H9 (cell line): Measurements from ENCODE around the gene FKRP. TPM values are rescaled to one million over a fixed set of nuclear protein-coding genes. Genes with fewer than 3 reads are reported as not detected.
A peak's percentile ranks its signal among the peaks of the same experiment; 100 is the strongest.

Experiments
- DNase-seq: peaks from one replicate; pipeline ENCODE4 v3.0.0-alpha.2; 2017
- H2AFZ ChIP-seq: one replicate; pipeline ENCODE4 v1.6.1; 2013; ENCODE audit warnings: mild to moderate bottlenecking, low read length, control low read depth, moderate library complexity
- H2AK5ac ChIP-seq: 2 replicates; pipeline ENCODE4 v1.6.1; 2013; ENCODE audit warnings: low read length, control low read depth, mixed read lengths; ENCODE audit not compliant: insufficient read length
- H2BK120ac ChIP-seq: one replicate; pipeline ENCODE4 v1.6.1; 2013; ENCODE audit warnings: low read depth, mild to moderate bottlenecking, low read length, control low read depth, inconsistent platforms; ENCODE audit not compliant: poor library complexity, severe bottlenecking
- H2BK12ac ChIP-seq: 2 replicates; pipeline ENCODE4 v1.6.1; 2013; ENCODE audit warnings: low read length, control low read depth, mixed read lengths, low read depth; ENCODE audit not compliant: insufficient read length
- H2BK15ac ChIP-seq: 2 replicates; pipeline ENCODE4 v1.6.1; 2013; ENCODE audit warnings: low read depth, low read length, control low read depth
- H2BK20ac ChIP-seq: one replicate; pipeline ENCODE4 v1.6.1; 2013; ENCODE audit warnings: low read depth, mild to moderate bottlenecking, low read length, control low read depth, inconsistent platforms; ENCODE audit not compliant: poor library complexity, severe bottlenecking
- H2BK5ac ChIP-seq: 2 replicates; pipeline ENCODE4 v1.6.1; 2013; ENCODE audit warnings: low read length, control low read depth, mixed read lengths; ENCODE audit not compliant: insufficient read length
- H3K14ac ChIP-seq: 2 replicates; pipeline ENCODE4 v1.6.1; 2013; ENCODE audit warnings: low read length, control low read depth; ENCODE audit not compliant: insufficient read depth
- H3K18ac ChIP-seq: 2 replicates; pipeline ENCODE4 v1.6.1; 2013; ENCODE audit warnings: low read depth, mild to moderate bottlenecking, mixed read lengths, low read length, control low read depth; ENCODE audit not compliant: insufficient read length
- H3K23ac ChIP-seq: 2 replicates; pipeline ENCODE4 v1.6.1; 2013; ENCODE audit warnings: low read length, control low read depth, mixed read lengths, low read depth; ENCODE audit not compliant: insufficient read length
- H3K23me2 ChIP-seq: 2 replicates; pipeline ENCODE4 v1.6.1; 2013; ENCODE audit warnings: low read depth, mild to moderate bottlenecking, mixed read lengths, low read length, control low read depth; ENCODE audit not compliant: insufficient read length, poor library complexity, severe bottlenecking
- H3K27ac ChIP-seq: 2 replicates; pipeline ENCODE4 v1.5.1; 2013; ENCODE audit warnings: low read length, control low read depth, mixed read lengths, low read depth; ENCODE audit not compliant: insufficient read length
- H3K27me3 ChIP-seq: 2 replicates; pipeline ENCODE4 v1.6.1; 2013; ENCODE audit warnings: low read length, control low read depth, inconsistent platforms; ENCODE audit not compliant: insufficient read depth
- H3K4ac ChIP-seq: 2 replicates; pipeline ENCODE4 v1.6.1; 2013; ENCODE audit warnings: low read depth, mild to moderate bottlenecking, control low read depth, inconsistent platforms, low read length, moderate library complexity
- H3K4me1 ChIP-seq: 2 replicates; pipeline ENCODE4 v1.6.1; 2013; ENCODE audit warnings: low read length, control low read depth, inconsistent platforms; ENCODE audit not compliant: insufficient read depth
- H3K4me2 ChIP-seq: 2 replicates; pipeline ENCODE4 v1.6.1; 2013; ENCODE audit warnings: low read length, control low read depth, mixed read lengths; ENCODE audit not compliant: insufficient read length, insufficient read depth
- H3K56ac ChIP-seq: 2 replicates; pipeline ENCODE4 v1.6.1; 2013; ENCODE audit warnings: low read depth, mild to moderate bottlenecking, mixed read lengths, low read length, control low read depth; ENCODE audit not compliant: insufficient read length
- H3K79me1 ChIP-seq: 2 replicates; pipeline ENCODE4 v1.6.1; 2013; ENCODE audit warnings: low read depth, mild to moderate bottlenecking, moderate library complexity, low read length, control low read depth, inconsistent platforms; ENCODE audit not compliant: insufficient read depth, poor library complexity, severe bottlenecking
- H3K79me2 ChIP-seq: 2 replicates; pipeline ENCODE4 v1.6.1; 2013; ENCODE audit warnings: low read length, control low read depth, inconsistent platforms; ENCODE audit not compliant: insufficient read depth
- H3K9ac ChIP-seq: 2 replicates; pipeline ENCODE4 v1.6.1; 2013; ENCODE audit warnings: low read length, control low read depth, mixed read lengths; ENCODE audit not compliant: insufficient read length; ENCODE audit errors: extremely low read depth
- H3K9me3 ChIP-seq: one replicate; pipeline ENCODE4 v1.6.1; 2013; ENCODE audit warnings: low read depth, low read length, inconsistent platforms; ENCODE audit not compliant: control insufficient read depth
- H3T11ph ChIP-seq: one replicate; pipeline ENCODE4 v1.6.1; 2013; ENCODE audit warnings: mild to moderate bottlenecking, low read length, control low read depth, inconsistent platforms
- H4K20me1 ChIP-seq: one replicate; pipeline ENCODE4 v1.6.1; 2013; ENCODE audit not compliant: control insufficient read depth, insufficient read length, insufficient read depth
- H4K5ac ChIP-seq: 2 replicates; pipeline ENCODE4 v1.6.1; 2013; ENCODE audit warnings: low read depth, mild to moderate bottlenecking, mixed read lengths, low read length, control low read depth; ENCODE audit not compliant: insufficient read length
- H4K8ac ChIP-seq: replicated peaks from 2 replicates; pipeline ENCODE4 v1.6.1; 2013; ENCODE audit warnings: low read length, control low read depth, mixed read lengths, low read depth; ENCODE audit not compliant: insufficient read length
- H4K91ac ChIP-seq: 2 replicates; pipeline ENCODE4 v1.6.1; 2013; ENCODE audit warnings: low read depth, mild to moderate bottlenecking, moderate library complexity, mixed read lengths, low read length, control low read depth; ENCODE audit not compliant: insufficient read length
- H3K27ac Mint-ChIP-seq, 3 experiments: 2 replicates in 2 of 3; 3 replicates in 1 of 3; pipeline ENCODE4 v1.8.0; 2020 to 2021; ENCODE audit warnings: mixed read lengths in 3 of 3, mild to moderate bottlenecking in 1 of 3, moderate library complexity in 1 of 3
- H3K27me3 Mint-ChIP-seq: 2 replicates; pipeline ENCODE4 v1.8.0; 2021; ENCODE audit warnings: low read depth, mild to moderate bottlenecking, moderate library complexity, mixed read lengths
- H3K36me3 Mint-ChIP-seq, 3 experiments: 2 replicates in 2 of 3; 3 replicates in 1 of 3; pipeline ENCODE4 v1.8.0; 2020 to 2021; ENCODE audit warnings: low read depth in 3 of 3, mixed read lengths in 3 of 3; ENCODE audit not compliant: insufficient read depth in 1 of 3
- H3K4me1 Mint-ChIP-seq, 2 experiments: 2 replicates each; pipeline ENCODE4 v1.8.0; 2020; ENCODE audit warnings: mixed read lengths in 2 of 2
- H3K4me3 Mint-ChIP-seq, 2 experiments: 2 replicates in 1 of 2; 3 replicates in 1 of 2; pipeline ENCODE4 v1.8.0; 2020 to 2021; ENCODE audit warnings: mild to moderate bottlenecking in 2 of 2, mixed read lengths in 2 of 2, moderate library complexity in 1 of 2
- H3K9me3 Mint-ChIP-seq, 2 experiments: 2 replicates in 1 of 2; 3 replicates in 1 of 2; pipeline ENCODE4 v1.8.0; 2020; ENCODE audit warnings: mild to moderate bottlenecking in 2 of 2, mixed read lengths in 2 of 2, moderate library complexity in 1 of 2
- CTCF ChIP-seq: fragments of 200-600 bp; sonication (generic); conservative IDR thresholded peaks from 3 replicates; pipeline ENCODE4 v1.8.0; 2021; ENCODE audit warnings: antibody characterized with exemption, mild to moderate bottlenecking
- WGBS: extraction: QIAGEN DNeasy Blood & Tissue Kit; methylation state at CpG from one replicate; pipeline ENCODE4 v1.1.7; 2013; ENCODE audit warnings: missing lambda C conversion rate, low lambda C conversion rate, mixed read lengths; ENCODE audit not compliant: insufficient read length; ENCODE audit errors: extremely low coverage; 5-methylcytosine and 5-hydroxymethylcytosine counted together
- total RNA-seq: library from RNA; stranded (reverse); gene quantifications from 2 replicates; pipeline ENCODE4 v1.2.1, GENCODE V29; 2021

FKRP gene
- total RNA-seq, 1 experiment from 2014 or later, result 42.2 TPM

GRCh38 chr19:46744005-46744691 lies 1.7 kb upstream of the FKRP start:
- peak overlapping the region; percentile 41 for H3K9ac ChIP-seq
- Mint-ChIP-seq H3K9me3 (no peaks in the 10 kb centered on the region), H3K27ac (peak overlapping the region in 1 of 3 experiments; percentile 18; a peak in 2 of 7 replicates), H3K4me1 (peaks cover 45 to 56% of the 10 kb centered on the region in 2 experiments), H3K36me3 (peaks cover 5 to 50% (median 34%) of the 10 kb centered on the region in 3 experiments; a peak in 6 of 7 replicates), H3K27me3 (no peaks in the 10 kb centered on the region; the same call in 1 of the 2 replicates), H3K4me3 (peak overlapping the region; percentile 97 to 99)
- H3K14ac ChIP-seq, result no peak overlapping the region
- WGBS, result no CpG with 5 or more reads among the region's 12 CpGs
- H2BK120ac ChIP-seq, result no peak overlapping the region
- peaks cover 12% of the 10 kb centered on the region for H3K23me2 ChIP-seq
- H3K79me2 ChIP-seq, result peaks cover 50% of the 10 kb centered on the region
- H2BK20ac ChIP-seq, result no peak overlapping the region
- peaks cover 3% of the 10 kb centered on the region for H3K79me1 ChIP-seq
- H3K27ac ChIP-seq, result no peak overlapping the region
- TF ChIP-seq CTCF, result no peak
- peaks cover 3% of the 10 kb centered on the region; the same call in 1 of the 2 replicates for H3K4me1 ChIP-seq
- H3K23ac ChIP-seq, result no peak overlapping the region
- no peak overlapping the region for H3K18ac ChIP-seq
- H4K20me1 ChIP-seq, result no peaks in the 10 kb centered on the region
- DNase-seq, result no peak
- no peak overlapping the region for H4K8ac ChIP-seq
- no peak overlapping the region for H2AFZ ChIP-seq
- no peak overlapping the region for H4K91ac ChIP-seq
- H2BK15ac ChIP-seq, result no peak overlapping the region
- H2BK12ac ChIP-seq, result no peak overlapping the region
- H3K4me2 ChIP-seq, result peak overlapping the region; percentile 62
- H3K4ac ChIP-seq, result no peak overlapping the region
- H2BK5ac ChIP-seq, result no peak overlapping the region
- H3T11ph ChIP-seq, result no peak overlapping the region
- H3K56ac ChIP-seq, result no peak overlapping the region
- no peaks in the 10 kb centered on the region for H3K9me3 ChIP-seq
- no peaks in the 10 kb centered on the region for H3K27me3 ChIP-seq
- no peak overlapping the region for H2AK5ac ChIP-seq
- no peak overlapping the region for H4K5ac ChIP-seq
